Esophagus muscularis mucosa (tissue), 4 donors: ENCODE results near the gene HOXB7. TPM values are rescaled to one million over a fixed set of nuclear protein-coding genes. Genes with fewer than 3 reads are reported as not detected.

Experiments used
- DNase-seq: peaks from one replicate; pipeline ENCODE4 v3.0.0-alpha.2; 2017; ENCODE audit errors: extremely low spot score
- H3K27ac ChIP-seq, 4 donors: fragments of 200-600 bp; sonication (generic); replicated peaks in 1 of 4; 1 replicate in 3 of 4; 2 replicates in 1 of 4; pipeline ENCODE4 v1.5.1; 2016 to 2019; ENCODE audit warnings: mild to moderate bottlenecking in 1 of 4
- H3K27me3 ChIP-seq, 4 donors: fragments of 200-600 bp; sonication (generic); one replicate each; pipeline versions ENCODE4 v1.5.1 to v1.6.0; 2016 to 2019
- H3K36me3 ChIP-seq, 4 donors: fragments of 200-600 bp; sonication (generic); one replicate each; pipeline ENCODE4 v1.5.1; 2016 to 2019
- H3K4me1 ChIP-seq, 4 donors: fragments of 200-600 bp; sonication (generic); one replicate each; pipeline ENCODE4 v1.5.1; 2016 to 2019
- H3K4me3 ChIP-seq, 4 donors: fragments of 200-600 bp; sonication (generic); 1 replicate in 2 of 4; 2 replicates in 2 of 4; pipeline ENCODE4 v1.5.1; 2016 to 2019; ENCODE audit warnings: mild to moderate bottlenecking in 4 of 4, moderate library complexity in 1 of 4
- H3K9me3 ChIP-seq, 4 donors: fragments of 200-600 bp; sonication (generic); 1 replicate in 3 of 4; 2 replicates in 1 of 4; pipeline ENCODE4 v1.5.1; 2016 to 2019
- EP300 ChIP-seq: sonication (generic); formaldehyde crosslinking; IDR thresholded peaks from one replicate; pipeline ENCODE4 v1.6.1; 2017; ENCODE audit warnings: antibody characterized with exemption
- POLR2A ChIP-seq: fragments of 450-650 bp; IDR thresholded peaks from one replicate; pipeline ENCODE4 v1.6.1; 2017; ENCODE audit warnings: antibody characterized with exemption, moderate library complexity, mild to moderate bottlenecking, low read depth
- POLR2AphosphoS5 ChIP-seq, 2 donors: sonication (generic); formaldehyde crosslinking; IDR thresholded peaks; one replicate each; pipeline ENCODE4 v1.6.1; 2017; ENCODE audit warnings: antibody characterized with exemption in 2 of 2
- WGBS: methylation state at CpG from one replicate; pipeline ENCODE4 v1.1.5; 2018; 5-methylcytosine and 5-hydroxymethylcytosine counted together
- intact Hi-C: fragments of 100-400 bp; cut with DNase I; formaldehyde crosslinking; loops from one replicate; pipeline ENCODE4 v1.15.1; 2023
- total RNA-seq, 4 donors: library from RNA; depleted of rRNA; stranded (reverse); fragments of >200 nt; gene quantifications; one replicate each; pipeline versions ENCODE4 v1.1.0 to v1.2.1, GENCODE V29; 2016
- TF ChIP-seq, protein P1 (sequence below), 3 experiments: fragments of 200-600 bp in 2 of 3; fragments of 450-650 bp in 1 of 3; sonication (generic) in 2 of 3; IDR thresholded peaks; one replicate each; pipeline ENCODE4 v1.5.1; 2017 to 2019; ENCODE audit warnings: antibody characterized with exemption in 3 of 3, mild to moderate bottlenecking in 2 of 3, moderate library complexity in 1 of 3

HOXB7 gene
- total RNA-seq, 4 donors from 2014 or later = 0.52 to 1.7 (median 0.66) TPM

DNA sequence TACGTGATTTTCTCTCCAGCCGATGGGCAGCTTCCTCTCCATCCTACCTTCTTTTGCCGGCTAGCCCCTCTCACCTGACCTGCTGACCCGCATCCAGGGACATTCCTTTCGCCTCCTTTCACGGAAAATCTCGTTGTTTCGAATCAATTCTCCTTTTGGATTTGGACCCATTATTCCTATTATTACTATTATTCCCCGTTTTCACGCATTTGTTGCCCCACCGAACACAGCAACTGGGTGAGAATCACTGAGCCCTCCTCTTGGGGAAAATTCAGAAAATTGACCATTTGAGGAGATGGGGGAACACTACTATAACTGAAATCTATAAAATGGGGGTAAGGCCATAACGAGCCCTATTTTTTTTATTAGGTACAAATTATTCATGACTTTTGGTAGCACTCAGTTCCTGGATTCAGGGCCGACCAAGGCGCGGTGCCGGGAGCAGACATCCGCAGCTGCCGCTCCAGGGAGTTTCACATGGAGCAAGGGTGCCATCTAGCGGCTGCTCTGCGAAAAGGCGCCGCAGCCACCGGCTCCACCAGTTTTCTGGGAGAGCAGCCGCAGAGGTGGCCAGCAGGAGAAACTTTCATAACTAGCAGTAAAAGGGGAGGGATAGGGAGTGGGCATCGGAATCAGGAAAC, 7.6 kb upstream of the HOXB7 start:
- intact Hi-C loops = loop anchor here (5.0 kb wide), 1 partner anchor 281 kb away; no protein-coding TSS in a partner anchor

DNA sequence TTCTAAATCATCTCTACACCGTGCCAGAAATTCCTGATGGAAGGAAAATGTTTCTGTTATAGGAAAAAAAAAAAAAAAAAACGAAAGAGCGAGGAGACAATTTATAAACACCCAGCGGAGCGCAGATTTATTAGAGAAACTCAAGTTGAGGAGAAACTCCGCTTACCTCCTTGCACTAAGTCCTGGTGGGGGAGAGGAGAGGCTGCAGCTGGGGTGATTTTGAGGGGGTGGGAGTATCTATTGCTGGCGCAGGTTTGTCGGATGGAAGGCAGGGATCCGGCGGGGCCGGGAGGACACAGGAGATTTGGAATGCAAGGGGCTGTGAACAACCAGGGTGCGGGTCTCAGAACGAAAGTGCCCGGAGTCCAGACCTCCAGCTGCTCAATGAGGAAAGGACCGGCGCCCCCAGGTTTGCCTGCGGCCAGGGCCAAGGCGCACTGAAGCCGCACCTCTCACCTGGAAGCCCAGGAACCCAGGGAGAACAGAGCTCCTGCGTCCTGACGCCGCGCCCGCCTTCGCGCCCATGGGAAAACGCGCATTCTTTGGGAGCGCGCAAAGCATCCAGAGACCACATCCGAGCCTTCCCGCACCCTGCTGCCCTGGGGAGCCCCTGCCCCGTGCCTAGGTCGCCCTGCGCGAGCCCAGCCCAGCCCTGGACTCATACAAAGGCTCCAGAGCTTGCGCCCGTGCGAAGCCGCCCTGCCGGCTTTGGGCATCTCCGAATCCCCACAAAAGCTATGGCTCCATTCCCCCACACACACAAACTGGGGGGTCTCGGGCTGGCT, 6.8 kb upstream of the HOXB7 start:
- H3K9me3 ChIP-seq = no peaks in the 10 kb centered on the region
- WGBS = 6% methylated on average over 30 of the region's 43 CpGs
- DNase-seq = no peak
- TF ChIP-seq EP300 (no peak), POLR2AphosphoS5 (IDR thresholded peaks at IDR 0.05) (no peak), POLR2A (no peak)
- TF ChIP-seq, protein P1, sequence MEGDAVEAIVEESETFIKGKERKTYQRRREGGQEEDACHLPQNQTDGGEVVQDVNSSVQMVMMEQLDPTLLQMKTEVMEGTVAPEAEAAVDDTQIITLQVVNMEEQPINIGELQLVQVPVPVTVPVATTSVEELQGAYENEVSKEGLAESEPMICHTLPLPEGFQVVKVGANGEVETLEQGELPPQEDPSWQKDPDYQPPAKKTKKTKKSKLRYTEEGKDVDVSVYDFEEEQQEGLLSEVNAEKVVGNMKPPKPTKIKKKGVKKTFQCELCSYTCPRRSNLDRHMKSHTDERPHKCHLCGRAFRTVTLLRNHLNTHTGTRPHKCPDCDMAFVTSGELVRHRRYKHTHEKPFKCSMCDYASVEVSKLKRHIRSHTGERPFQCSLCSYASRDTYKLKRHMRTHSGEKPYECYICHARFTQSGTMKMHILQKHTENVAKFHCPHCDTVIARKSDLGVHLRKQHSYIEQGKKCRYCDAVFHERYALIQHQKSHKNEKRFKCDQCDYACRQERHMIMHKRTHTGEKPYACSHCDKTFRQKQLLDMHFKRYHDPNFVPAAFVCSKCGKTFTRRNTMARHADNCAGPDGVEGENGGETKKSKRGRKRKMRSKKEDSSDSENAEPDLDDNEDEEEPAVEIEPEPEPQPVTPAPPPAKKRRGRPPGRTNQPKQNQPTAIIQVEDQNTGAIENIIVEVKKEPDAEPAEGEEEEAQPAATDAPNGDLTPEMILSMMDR (IDR thresholded peaks at IDR 0.05) = no peak
- intact Hi-C loops = loop anchor here (5.0 kb wide), 1 partner anchor 280 kb away; no protein-coding TSS in a partner anchor
- H3K4me1 ChIP-seq = peaks cover 21 to 46% (median 39%) of the 10 kb centered on the region in 4 donors
- no peaks in the 10 kb centered on the region for H3K36me3 ChIP-seq
- H3K27me3 ChIP-seq = peaks cover 19 to 100% (median 96%) of the 10 kb centered on the region in 4 donors
- H3K4me3 ChIP-seq = no peak overlapping the region
- no peak overlapping the region for H3K27ac ChIP-seq

More for the DNA sequence above, 7.6 kb upstream of the HOXB7 start:
- Histone ChIP-seq H3K36me3 (no peaks in the 10 kb centered on the region), H3K27ac (no peak overlapping the region), H3K4me3 (no peak overlapping the region), H3K4me1 (peaks cover 14 to 39% (median 31%) of the 10 kb centered on the region in 4 donors), H3K9me3 (no peaks in the 10 kb centered on the region), H3K27me3 (peaks cover 19 to 100% (median 98%) of the 10 kb centered on the region in 4 donors)
- TF ChIP-seq, protein P1 (IDR thresholded peaks at IDR 0.05) = peak in 2 of 3 experiments; percentile 92 to 97
- TF ChIP-seq POLR2AphosphoS5 (IDR thresholded peaks at IDR 0.05) (peak in 1 of 2 donors; percentile 74), EP300 (no peak), POLR2A (no peak)
- 6% methylated on average over 21 of the region's 25 CpGs for WGBS
- DNase-seq = peak; percentile 96

DNA sequence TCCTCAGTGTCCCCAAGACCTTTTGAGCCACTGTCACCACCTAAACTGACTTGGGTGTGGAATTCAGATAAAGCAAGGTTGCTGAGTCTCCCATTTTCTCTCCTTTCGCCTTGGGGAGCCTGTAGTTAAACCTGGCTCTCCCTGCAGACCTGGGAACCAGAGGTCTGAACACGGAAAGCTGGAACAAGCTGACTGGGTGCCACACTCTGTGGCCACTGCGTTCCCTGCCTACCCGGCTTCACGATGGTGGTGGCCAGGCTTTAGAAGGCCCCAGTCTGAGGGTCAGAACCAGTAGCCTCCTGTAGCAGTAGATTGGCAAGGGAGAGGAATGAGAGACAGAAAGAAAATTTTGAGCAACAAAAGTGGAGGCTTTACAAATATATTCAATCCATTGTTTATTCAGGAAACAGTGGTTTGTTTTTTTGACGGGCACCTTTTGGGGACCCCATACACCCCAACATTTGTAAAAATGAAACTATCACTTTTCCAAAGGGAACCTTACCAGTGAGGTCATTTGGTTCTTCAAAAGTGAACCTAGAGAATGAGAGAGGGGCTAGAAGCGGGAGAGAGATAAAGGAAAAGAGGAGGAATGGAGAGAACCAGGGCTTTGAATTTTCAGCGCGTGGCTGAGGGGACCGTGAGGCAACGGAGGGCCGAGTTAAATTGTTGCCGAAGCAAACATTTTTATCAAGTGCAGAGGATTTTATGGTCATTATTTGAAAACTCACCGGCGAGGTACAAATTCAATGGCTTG, 6.1 kb upstream of the HOXB7 start:
- H3K4me3 ChIP-seq = no peak overlapping the region
- H3K4me1 ChIP-seq = peaks cover 29 to 54% (median 46%) of the 10 kb centered on the region in 4 donors
- DNase-seq = no peak
- H3K9me3 ChIP-seq = no peaks in the 10 kb centered on the region
- H3K27me3 ChIP-seq = peaks cover 23 to 100% (median 96%) of the 10 kb centered on the region in 4 donors
- TF ChIP-seq, protein P1 (IDR thresholded peaks at IDR 0.05) = no peak
- no peak for TF ChIP-seq EP300
- no peak for TF ChIP-seq POLR2AphosphoS5 (IDR thresholded peaks at IDR 0.05)
- WGBS = 18% methylated on average over 15 of the region's 15 CpGs
- H3K27ac ChIP-seq = no peak overlapping the region
- intact Hi-C loops = loop anchor here (5.0 kb wide), 1 partner anchor 280 kb away; no protein-coding TSS in a partner anchor
- no peaks in the 10 kb centered on the region for H3K36me3 ChIP-seq

DNA sequence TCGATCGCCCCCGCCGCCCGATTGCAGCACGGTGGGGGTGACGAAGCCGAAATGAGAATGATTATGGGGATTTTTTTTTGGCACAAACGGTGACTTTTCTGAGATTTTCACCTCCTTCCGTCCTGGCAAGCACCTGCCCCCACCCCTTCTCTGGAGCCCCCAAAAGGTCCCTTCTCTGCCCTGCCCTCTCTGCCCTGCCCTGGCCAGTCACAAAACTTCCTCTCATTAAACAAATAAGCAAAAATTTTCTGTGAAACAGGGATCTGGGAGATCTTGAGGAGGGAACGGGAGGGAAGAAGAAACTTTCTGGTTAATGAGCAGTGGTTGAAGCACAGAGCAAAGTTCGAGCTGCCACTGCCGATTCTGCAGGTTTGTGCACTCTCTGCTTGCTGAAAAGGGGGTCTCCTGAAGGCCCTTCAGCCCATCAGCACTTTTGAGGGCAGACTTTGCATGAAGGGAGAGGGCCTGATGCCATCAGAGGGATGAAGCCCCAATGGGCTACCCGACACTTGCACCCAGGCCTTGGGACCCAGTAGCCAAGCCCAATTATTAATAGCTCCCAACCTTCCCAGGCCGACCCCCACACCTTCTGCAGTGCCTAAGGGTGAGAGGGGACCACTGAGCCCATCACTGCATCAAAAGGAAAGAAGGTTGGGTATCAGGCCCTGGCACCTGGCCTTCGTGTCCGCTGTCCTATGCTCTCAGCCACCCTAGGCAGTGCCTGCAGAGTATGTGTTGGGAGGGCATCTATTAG, 5.3 kb upstream of the HOXB7 start:
- H3K4me3 ChIP-seq = no peak overlapping the region
- no peaks in the 10 kb centered on the region for H3K9me3 ChIP-seq
- 17% methylated on average over 17 of the region's 17 CpGs for WGBS
- no peaks in the 10 kb centered on the region for H3K36me3 ChIP-seq
- H3K27me3 ChIP-seq = peaks cover 31 to 100% (median 94%) of the 10 kb centered on the region in 4 donors
- intact Hi-C loops = loop anchor here (5.0 kb wide), 1 partner anchor 279 kb away; no protein-coding TSS in a partner anchor
- H3K4me1 ChIP-seq = peaks cover 36 to 61% (median 54%) of the 10 kb centered on the region in 4 donors
- no peak overlapping the region for H3K27ac ChIP-seq
- DNase-seq = no peak
- no peak for TF ChIP-seq POLR2AphosphoS5 (IDR thresholded peaks at IDR 0.05)
- TF ChIP-seq, protein P1 (IDR thresholded peaks at IDR 0.05) = no peak
- no peak for TF ChIP-seq POLR2A
